BLaER1 (cell line): ENCODE data around the gene ABI3.
"Not testable (repeated sequence)": the region's sequence is repeated elsewhere in the genome, so short reads cannot be mapped to it uniquely, and the experiment has no call there.

Experiments
- H3K27ac ChIP-seq: shearing (Covaris generic); formaldehyde crosslinking; 2 replicates; pipeline ENCODE4 v1.8.1; 2022
- H3K27me3 ChIP-seq: shearing (Covaris generic); formaldehyde crosslinking; 2 replicates; pipeline ENCODE4 v1.8.1; 2022
- H3K36me3 ChIP-seq: shearing (Covaris generic); formaldehyde crosslinking; 2 replicates; pipeline ENCODE4 v1.8.1; 2022
- H3K4me1 ChIP-seq: shearing (Covaris generic); formaldehyde crosslinking; 2 replicates; pipeline ENCODE4 v1.8.1; 2022
- H3K4me2 ChIP-seq: shearing (Covaris generic); formaldehyde crosslinking; 2 replicates; pipeline ENCODE4 v1.8.1; 2022
- H3K4me3 ChIP-seq: shearing (Covaris generic); formaldehyde crosslinking; 2 replicates; pipeline ENCODE4 v1.8.1; 2022
- H3K9ac ChIP-seq: shearing (Covaris generic); formaldehyde crosslinking; 2 replicates; pipeline ENCODE4 v1.8.1; 2022
- H3K9me3 ChIP-seq: shearing (Covaris generic); formaldehyde crosslinking; 2 replicates; pipeline ENCODE4 v1.8.1; 2022
- H4K20me1 ChIP-seq: shearing (Covaris generic); formaldehyde crosslinking; 2 replicates; pipeline ENCODE4 v1.8.1; 2022
- Cebpa-rat ChIP-seq: shearing (Covaris generic); IDR thresholded peaks from 2 replicates; pipeline ENCODE4 v1.8.1; 2022

ABI3 gene, protein sequence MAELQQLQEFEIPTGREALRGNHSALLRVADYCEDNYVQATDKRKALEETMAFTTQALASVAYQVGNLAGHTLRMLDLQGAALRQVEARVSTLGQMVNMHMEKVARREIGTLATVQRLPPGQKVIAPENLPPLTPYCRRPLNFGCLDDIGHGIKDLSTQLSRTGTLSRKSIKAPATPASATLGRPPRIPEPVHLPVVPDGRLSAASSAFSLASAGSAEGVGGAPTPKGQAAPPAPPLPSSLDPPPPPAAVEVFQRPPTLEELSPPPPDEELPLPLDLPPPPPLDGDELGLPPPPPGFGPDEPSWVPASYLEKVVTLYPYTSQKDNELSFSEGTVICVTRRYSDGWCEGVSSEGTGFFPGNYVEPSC

DNA sequence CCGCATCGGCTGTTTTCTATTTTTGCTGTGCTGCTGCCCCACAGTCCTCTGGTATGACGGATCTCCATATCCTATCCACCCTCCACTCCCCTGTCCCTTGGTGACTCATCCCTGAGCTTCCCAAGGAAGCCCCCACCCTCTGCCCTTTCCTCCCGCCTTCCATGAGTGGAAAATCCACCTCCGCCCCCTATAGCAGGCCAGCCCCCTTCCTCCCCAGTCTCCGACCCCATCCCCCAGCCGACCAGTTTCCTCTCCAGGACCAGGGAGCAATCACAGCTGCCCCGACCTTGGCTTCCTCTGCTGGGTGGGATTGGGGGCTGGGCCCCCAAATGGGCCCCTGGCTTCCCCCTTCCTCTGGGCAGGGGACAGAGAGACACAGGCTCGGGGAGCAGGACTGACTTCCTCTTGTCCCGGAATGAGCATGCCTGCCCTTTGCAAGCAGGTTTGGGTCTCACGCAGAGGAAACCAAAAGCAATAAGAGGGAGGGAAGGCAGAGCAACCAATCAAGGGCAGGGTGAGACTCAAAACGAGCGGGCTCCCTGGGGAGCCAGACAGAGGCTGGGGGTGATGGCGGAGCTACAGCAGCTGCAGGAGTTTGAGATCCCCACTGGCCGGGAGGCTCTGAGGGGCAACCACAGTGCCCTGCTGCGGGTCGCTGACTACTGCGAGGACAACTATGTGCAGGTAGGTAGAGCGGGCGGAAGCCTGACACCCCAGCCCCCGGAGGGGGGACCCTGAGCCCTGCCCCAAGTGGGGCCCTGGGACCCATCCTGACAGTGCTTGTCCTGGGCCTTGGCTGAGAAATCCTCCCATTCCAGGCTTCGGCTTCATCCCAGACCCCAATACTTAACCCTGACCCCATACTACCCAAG, at the start of gene ABI3, which contains the start of gene GNGT2:
Gene ABI3 (plus strand): TSS at position 550 of the 872 bp plus-strand sequence. CDS start 18 bp downstream, at position 568.
Gene GNGT2 (minus strand): TSS at position 417 of the 872 bp plus-strand sequence. CDS start 3,152 bp downstream, outside the sequence.
- H4K20me1 ChIP-seq = no peaks in the 10 kb centered on the region
- peak within 1 kb of the TSS; percentile 75 for H3K27ac ChIP-seq
- TF ChIP-seq Cebpa-rat = no peak
- no peaks in the 10 kb centered on the region for H3K9me3 ChIP-seq
- H3K27me3 ChIP-seq = no peaks in the 10 kb centered on the region
- H3K9ac ChIP-seq = peak within 1 kb of the TSS; percentile 59; the same call in 1 of the 2 replicates
- no peaks in the 10 kb centered on the region for H3K36me3 ChIP-seq
- H3K4me2 ChIP-seq = peak within 1 kb of the TSS; percentile 91
- peaks cover 68% of the 10 kb centered on the region for H3K4me1 ChIP-seq
- peak within 1 kb of the TSS; percentile 63 for H3K4me3 ChIP-seq

DNA sequence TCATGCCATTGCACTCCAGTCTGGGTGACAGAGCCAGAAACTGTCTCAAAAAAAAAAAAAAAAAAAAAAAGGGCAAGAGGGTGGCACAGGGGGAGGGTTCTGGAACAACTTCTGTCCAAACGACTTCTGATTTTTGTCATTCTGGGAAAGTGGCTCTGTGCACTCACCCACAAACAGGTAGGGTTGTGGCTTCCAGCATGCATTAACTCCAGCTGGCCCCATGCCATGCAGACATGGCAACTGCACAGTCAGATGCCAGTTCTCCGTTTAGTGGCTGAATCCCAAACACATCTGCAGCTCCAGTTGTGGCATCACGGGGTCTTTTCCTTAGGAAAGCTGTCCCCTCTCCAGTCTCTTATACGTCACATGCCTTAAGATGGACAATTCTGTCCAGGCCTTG, 47.6 kb upstream of the ABI3 start:
- no peaks in the 10 kb centered on the region for H4K20me1 ChIP-seq
- no peak overlapping the region for H3K27ac ChIP-seq
- H3K27me3 ChIP-seq = no peaks in the 10 kb centered on the region
- H3K9ac ChIP-seq = no peak overlapping the region
- H3K4me3 ChIP-seq = no peak overlapping the region
- TF ChIP-seq Cebpa-rat = no peak
- no peaks in the 10 kb centered on the region for H3K36me3 ChIP-seq
- H3K4me1 ChIP-seq = no peaks in the 10 kb centered on the region
- no peaks in the 10 kb centered on the region for H3K9me3 ChIP-seq
- H3K4me2 ChIP-seq = no peak overlapping the region

DNA sequence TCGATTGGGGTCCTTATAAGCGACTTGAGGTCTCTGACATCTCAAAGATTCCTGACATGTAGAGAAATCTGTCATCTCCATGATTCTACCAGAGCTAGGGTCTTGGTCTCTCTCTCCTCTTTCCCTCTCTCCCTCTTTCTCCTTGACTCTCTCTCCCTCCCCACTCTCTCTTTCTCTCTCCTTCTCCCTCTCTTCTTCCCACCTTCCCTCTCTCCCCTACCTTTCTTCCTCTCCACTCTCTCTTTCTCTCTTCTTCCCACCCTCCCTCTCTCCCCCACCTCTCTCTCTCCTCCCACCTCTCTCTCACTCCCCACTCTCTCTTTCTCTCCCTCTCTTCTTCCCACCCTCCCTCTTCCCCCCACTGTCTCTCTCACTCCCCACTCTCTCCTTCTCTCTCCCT, 45.4 kb upstream of the ABI3 start:
- TF ChIP-seq Cebpa-rat = no peak
- Histone ChIP-seq H3K27me3 (no peaks in the 10 kb centered on the region), H3K9ac (no peak overlapping the region), H3K27ac (no peak overlapping the region), H3K36me3 (no peaks in the 10 kb centered on the region), H3K4me2 (no peak overlapping the region), H3K4me3 (no peak overlapping the region), H4K20me1 (no peaks in the 10 kb centered on the region), H3K4me1 (no peaks in the 10 kb centered on the region), H3K9me3 (peaks cover 3% of the 10 kb centered on the region)

- Histone ChIP-seq H3K4me3 (no peak overlapping the region), H3K4me1 (no peaks in the 10 kb centered on the region), H3K9ac (no peak overlapping the region), H3K36me3 (no peaks in the 10 kb centered on the region), H3K4me2 (no peak overlapping the region), H3K27me3 (no peaks in the 10 kb centered on the region), H3K27ac (no peak overlapping the region), H4K20me1 (no peaks in the 10 kb centered on the region), H3K9me3 (peaks cover 24% of the 10 kb centered on the region)
- TF ChIP-seq Cebpa-rat = no peak
Observed at GRCh38 chr17:49168706-49169105, 41.8 kb upstream of the ABI3 start.

- H3K4me3 ChIP-seq = no peak overlapping the region
- peaks cover 39% of the 10 kb centered on the region for H3K9me3 ChIP-seq
- no peak overlapping the region for H3K27ac ChIP-seq
- no peak overlapping the region for H3K9ac ChIP-seq
- H3K36me3 ChIP-seq = no peaks in the 10 kb centered on the region
- no peaks in the 10 kb centered on the region for H3K4me1 ChIP-seq
- no peak overlapping the region for H3K4me2 ChIP-seq
- no peak for TF ChIP-seq Cebpa-rat
- no peaks in the 10 kb centered on the region for H4K20me1 ChIP-seq
- H3K27me3 ChIP-seq = no peaks in the 10 kb centered on the region
Observed at GRCh38 chr17:49170216-49170615, 40.3 kb upstream of the ABI3 start.

DNA sequence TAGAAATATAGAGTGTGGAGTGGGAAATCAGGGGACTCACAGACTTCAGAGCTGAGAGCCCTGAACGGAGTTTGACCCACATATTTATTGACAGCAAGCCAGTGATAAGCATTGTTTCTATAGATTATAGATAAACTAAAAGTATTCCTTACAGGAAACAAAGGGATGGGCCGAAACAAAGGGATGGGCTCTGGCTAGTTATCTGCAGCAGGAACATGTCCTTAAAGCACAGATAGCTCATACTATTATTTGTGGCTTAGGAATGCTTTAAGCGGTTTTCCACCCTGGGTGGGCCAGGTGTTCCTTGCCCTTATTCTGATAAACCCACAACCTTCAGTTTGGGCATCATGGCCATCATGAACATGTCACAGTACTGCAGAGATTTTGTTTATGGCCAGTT, 39.8 kb upstream of the ABI3 start:
- not testable (repeated sequence) for H3K36me3 ChIP-seq, H3K4me3 ChIP-seq, H3K4me2 ChIP-seq, H3K27ac ChIP-seq, H3K4me1 ChIP-seq, H3K9ac ChIP-seq, H3K27me3 ChIP-seq, H4K20me1 ChIP-seq
- peaks cover 44% of the 10 kb centered on the region for H3K9me3 ChIP-seq

GRCh38 chr17:49175978-49176377, 34.5 kb upstream of the ABI3 start:
- H3K4me3 ChIP-seq, H3K36me3 ChIP-seq, H4K20me1 ChIP-seq, H3K4me2 ChIP-seq, H3K27me3 ChIP-seq, H3K9ac ChIP-seq, H3K27ac ChIP-seq, H3K4me1 ChIP-seq: not testable (repeated sequence)
- peaks cover 62% of the 10 kb centered on the region for H3K9me3 ChIP-seq

DNA sequence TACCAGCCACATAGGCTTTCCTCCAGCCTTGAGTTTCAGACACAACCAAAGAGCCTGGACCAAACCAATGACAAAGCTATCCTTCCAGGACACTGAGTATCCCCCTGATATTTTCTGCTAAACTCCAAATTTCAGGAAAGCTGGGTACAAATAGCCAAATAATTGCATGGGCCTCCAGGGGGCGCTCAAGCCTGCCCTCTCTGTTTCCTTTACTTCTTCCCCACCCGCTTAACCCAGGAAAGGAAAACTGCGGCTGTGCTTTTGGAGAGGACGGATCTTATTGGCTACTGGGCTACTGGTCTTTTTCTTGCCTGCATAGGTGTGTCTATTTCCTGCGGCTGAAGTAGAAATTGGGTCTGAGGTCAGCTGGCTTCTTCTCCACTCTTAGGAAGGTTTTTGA, 30.2 kb upstream of the ABI3 start:
- Histone ChIP-seq H3K27me3 (no peaks in the 10 kb centered on the region), H3K4me2 (no peak overlapping the region), H3K4me3 (no peak overlapping the region), H3K4me1 (no peaks in the 10 kb centered on the region), H3K27ac (no peak overlapping the region), H3K36me3 (no peaks in the 10 kb centered on the region), H3K9ac (no peak overlapping the region), H3K9me3 (peaks cover 66% of the 10 kb centered on the region), H4K20me1 (no peaks in the 10 kb centered on the region)
- TF ChIP-seq Cebpa-rat = no peak

DNA sequence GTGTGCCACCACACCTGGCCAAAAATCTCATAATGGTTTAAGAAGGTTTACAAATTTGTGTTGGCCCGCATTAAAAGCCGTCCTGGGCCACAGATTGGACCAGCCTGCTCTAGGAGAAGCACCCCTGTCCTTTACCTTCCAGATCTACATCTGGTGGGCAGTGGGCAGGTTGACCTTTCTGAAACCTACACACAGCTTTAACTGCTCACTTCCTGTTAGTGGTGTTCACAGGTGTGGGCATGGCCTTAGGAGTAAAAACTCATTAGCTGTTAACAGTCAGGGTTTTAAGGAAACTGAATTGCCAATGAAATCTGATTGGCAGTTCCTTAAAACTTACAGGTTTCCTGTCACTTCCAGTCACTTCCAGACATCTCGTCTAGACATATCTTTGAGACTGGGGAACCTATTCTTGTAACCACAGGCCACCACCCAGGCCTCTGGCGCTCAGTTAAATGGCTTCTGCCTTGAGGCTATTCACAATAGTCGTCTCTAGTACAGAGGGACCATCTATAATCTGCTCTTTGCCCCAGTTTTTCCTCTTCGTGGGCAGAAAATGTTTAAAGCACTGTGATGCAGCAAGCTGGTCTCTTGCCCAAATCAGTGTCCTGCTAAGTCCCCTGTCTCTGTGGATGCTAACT, 29.4 kb upstream of the ABI3 start:
- H3K9me3 ChIP-seq = peaks cover 66% of the 10 kb centered on the region
- TF ChIP-seq Cebpa-rat = no peak

DNA sequence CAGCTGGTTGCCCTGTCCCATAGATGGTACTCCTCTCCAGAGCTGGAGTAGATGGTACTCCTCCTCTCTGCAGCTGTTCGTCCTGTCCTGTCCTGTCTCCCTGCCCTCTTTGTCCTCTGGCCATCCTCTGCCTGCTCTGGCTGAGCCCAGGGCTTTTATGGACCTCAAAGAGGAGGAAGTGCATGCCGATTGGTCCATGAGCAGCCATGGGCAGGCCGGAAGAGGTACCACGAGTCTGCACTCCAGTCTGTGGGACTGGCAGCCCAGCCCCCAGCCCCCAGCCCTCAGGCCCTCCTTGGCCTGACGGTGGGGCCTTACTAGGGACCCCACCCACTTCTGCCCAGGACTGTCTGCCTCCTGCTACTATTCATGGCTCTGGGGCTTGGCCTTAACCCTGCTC, 27.2 kb upstream of the ABI3 start:
- no peak overlapping the region for H3K4me3 ChIP-seq
- no peak for TF ChIP-seq Cebpa-rat
- H3K27ac ChIP-seq = no peak overlapping the region
- no peak overlapping the region for H3K9ac ChIP-seq
- H4K20me1 ChIP-seq = no peaks in the 10 kb centered on the region
- no peaks in the 10 kb centered on the region for H3K36me3 ChIP-seq
- H3K27me3 ChIP-seq = no peaks in the 10 kb centered on the region
- no peak overlapping the region for H3K4me2 ChIP-seq
- H3K9me3 ChIP-seq = peaks cover 57% of the 10 kb centered on the region
- H3K4me1 ChIP-seq = no peaks in the 10 kb centered on the region

More for the DNA sequence above, 29.4 kb upstream of the ABI3 start:
- no peak overlapping the region for H3K4me3 ChIP-seq
- H4K20me1 ChIP-seq = no peaks in the 10 kb centered on the region
- H3K36me3 ChIP-seq = no peaks in the 10 kb centered on the region
- no peak overlapping the region for H3K27ac ChIP-seq
- no peaks in the 10 kb centered on the region for H3K4me1 ChIP-seq
- no peak overlapping the region for H3K9ac ChIP-seq
- no peak overlapping the region for H3K4me2 ChIP-seq
- no peaks in the 10 kb centered on the region for H3K27me3 ChIP-seq
